Measurements from ENCODE around the gene WDR93.
A peak's percentile ranks its signal among the peaks of the same experiment; 100 is the strongest.
"Not testable (repeated sequence)": the region's sequence is repeated elsewhere in the genome, so short reads cannot be mapped to it uniquely, and the experiment has no call there.

WDR93 gene

DNA sequence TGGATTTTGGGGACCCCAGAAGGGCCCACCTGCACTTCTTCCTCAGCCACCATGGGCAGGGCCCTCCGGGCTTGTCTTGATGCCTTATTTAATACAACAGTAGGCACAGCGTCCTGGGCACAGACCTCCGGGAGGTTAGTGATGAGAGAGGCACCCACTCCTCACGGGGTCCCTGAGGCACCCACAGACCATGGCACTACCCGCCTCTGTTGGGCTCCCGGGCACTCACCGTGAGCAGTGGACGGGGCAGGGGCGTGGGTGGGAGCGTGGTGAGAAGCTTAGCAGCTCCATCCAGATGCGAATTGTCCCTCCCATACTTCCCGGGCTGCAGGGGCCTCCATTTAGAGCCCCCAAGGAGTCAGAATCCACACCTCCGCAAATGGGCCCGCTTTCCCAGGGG is 85.2 kb downstream of the WDR93 start:
- DNase-seq, result no peak

DNA sequence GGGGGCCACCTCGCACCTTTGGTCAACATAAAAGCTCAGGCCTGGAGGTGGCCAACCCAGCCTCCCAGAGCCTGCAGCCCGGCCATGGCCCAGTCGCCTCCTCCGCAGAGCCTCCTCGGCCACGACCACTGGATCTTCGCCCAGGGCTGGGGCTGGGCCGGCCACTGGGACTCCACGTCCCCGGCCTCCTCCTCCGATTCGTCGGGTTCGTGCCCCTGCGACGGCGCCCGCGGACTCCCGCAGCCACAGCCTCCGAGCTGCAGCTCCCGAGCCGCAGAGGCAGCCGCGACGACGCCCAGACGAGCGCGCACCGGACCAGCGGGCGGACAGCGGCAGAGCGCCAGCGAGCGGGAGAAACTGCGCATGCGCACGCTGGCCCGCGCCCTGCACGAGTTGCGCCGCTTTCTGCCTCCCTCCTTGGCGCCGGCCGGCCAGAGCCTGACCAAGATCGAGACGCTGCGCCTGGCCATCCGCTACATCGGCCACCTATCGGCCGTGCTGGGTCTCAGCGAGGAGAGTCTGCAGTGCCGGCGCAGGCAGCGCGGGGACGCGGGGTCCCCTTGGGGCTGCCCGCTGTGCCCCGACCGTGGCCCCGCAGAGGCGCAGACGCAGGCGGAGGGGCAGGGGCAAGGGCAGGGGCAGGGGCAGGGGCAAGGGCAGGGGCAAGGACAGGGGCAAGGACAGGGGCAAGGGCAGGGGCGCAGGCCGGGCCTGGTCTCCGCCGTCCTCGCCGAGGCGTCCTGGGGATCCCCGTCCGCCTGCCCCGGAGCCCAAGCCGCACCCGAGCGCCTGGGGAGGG is 85.9 kb downstream of the WDR93 start, which contains the start of gene MESP2:
Gene MESP2 (plus strand): TSS at position 59 of the 799 bp plus-strand sequence. CDS start 26 bp downstream, at position 85.
- DNase-seq, result peak; percentile 91

DNA sequence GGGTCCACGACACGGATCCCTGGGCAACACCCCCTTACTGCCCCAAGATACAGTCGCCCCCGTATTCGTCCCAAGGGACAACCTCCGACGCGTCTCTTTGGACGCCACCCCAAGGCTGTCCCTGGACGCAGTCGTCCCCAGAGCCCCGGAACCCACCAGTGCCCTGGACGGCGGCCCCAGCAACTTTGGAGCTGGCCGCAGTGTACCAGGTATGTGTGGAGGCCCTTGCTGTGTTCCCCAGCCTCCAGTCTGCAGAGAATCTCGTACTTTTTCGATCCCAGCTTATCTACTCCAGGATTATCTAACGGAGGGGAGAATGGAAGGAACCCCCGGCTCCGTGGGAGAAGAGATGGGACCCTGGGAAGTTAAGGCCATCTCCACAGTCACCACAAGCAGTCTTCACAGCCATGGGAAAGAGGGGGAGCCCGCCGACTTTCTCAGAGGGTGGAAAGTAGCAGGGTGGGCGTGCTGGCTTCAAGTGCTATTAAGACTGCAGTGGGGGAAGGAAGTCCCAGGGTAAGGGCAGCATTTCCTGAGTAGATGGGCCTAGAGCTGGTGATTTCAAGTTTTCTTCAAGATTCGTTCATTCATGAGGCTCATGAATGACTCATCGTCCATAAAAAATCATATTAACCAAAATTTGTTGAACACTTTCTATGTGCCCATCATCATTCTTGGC is 86.6 kb downstream of the WDR93 start:
- no peak for DNase-seq

DNA sequence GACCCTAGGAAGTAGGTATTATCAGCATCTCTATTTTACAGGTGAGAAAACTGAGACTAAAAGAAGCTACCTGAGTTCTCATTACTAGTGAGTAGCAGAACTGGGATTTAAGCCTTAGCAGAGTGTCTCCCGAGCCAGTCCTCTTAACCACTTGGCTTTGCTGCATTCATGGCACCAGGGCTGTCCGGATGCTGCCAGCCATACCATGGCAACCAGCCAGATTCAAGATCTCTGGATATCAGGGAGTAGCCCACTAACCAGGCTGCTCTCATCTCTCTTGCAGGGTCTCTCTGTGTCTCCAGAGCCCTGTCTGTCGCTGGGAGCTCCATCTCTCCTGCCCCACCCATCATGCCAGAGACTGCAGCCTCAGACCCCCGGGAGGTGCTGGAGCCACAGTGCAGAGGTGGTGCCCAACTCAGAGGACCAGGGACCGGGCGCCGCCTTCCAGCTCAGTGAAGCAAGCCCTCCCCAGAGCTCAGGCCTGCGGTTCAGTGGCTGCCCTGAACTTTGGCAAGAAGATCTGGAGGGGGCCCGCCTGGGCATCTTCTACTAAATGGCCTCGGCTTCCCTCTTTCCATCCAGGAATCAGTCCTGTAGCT is 87.3 kb downstream of the WDR93 start:
- no peak for DNase-seq

DNA sequence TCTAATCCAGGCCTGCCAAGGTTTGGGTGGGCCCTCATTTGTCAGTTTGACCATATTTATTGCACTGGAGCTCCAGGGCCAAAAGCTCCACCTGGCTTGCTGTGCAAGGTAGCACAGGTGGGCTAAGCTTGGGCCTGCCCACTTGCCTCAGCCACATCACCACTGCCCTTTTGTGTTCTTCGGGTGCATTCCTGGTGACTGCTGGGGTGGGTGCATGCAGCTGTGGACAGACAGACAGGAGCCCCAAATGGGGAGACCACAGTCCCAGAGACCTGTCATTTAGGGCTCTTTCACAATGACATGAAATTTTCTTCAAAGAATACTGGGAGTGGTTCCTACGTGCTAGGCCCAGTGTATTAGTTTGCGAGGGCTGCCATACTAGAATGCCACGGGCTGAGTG is 88.2 kb downstream of the WDR93 start:
- no peak for DNase-seq

DNA sequence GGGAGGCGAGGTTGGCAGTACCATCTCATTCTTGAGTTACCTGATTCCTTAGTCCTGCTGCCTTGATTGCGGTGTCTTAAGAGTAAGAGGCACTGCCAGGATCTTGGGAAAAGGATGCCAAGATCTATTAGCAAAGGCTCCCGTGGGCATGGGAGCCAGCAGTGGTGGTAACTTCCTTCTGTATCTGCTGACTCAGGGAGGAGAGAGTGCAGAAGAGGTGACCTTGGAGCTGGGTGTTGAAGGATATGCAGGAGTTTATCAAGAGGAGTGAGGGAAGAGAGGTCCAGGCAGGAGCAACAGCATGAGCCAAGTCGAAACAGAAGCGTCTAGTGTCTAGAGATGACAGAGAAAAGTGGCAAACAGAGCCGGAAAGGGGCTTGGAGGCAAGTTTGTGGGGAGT is 90.0 kb downstream of the WDR93 start:
- peak; percentile 20 for DNase-seq

DNA sequence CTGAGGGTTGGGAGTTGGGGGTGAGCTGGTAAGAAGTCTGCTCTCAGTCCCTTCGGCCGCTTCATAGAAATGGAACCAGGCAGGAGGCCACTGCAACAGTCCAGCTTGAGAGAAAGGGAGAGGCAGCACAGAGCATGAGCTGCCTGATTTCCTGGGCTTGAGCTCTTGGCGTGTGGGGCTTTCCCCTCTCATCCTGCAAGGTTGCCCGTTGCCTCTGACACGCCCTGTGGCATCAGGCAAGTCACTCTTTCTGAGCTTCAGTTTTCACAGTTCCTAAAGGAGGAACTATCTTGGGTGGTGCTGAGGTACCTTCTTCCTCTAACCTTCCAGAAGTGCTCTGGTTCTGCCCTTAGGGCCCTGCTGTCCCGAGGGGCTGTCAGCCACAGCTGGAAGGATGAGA is 90.4 kb downstream of the WDR93 start:
- peak; percentile 88 for DNase-seq

DNA sequence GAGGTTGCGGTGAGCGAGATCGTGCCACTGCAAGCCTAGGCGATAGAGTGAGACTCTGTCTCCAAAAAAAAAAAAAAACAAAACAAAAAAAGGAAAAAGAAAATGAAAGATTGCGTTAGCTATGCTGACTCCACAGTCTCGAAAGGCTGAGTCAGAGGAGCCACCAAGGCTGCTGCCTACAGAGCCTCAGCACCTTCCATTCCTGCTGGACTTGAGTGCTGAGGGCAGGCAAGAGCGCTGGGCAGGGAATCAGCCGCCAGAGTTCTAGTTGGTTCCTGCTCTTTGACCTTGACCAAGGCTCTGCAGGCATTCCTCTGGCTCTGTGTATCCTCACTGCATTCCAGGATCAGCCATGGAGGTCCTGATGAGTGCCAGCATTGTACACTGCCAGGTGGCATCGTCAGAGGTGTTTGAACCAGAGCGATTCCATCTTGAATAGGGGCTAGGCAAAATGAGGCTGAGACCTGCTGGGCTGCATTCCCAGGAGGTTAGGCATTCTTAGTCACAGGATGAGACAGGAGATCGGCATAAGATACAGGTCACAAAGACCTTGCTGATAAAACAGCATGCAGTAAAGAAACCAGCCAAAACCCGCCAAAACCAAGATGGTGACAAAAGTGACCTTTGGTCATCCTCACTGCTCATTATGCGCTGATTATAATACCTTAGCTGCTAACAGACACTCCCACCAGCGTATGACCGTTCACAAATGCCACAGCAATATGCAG is 91.4 kb downstream of the WDR93 start:
- DNase-seq, result peak; percentile 94

DNA sequence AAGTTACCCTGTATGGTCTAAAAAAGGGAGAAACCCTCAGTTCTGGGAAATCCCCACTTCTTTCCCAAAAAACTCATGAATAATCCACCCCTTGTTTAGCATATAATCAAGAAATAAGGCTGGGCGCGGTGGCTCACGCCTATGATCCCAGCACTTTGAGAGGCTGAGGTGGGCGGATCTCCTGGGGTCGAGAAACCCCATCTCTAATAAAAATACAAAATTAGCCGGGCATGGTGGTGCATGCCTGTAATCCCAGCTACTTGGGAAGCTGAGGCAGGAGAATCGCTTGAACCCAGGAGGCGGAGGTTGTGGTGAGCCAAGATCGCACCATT is 92.0 kb downstream of the WDR93 start:
- not testable (repeated sequence) for DNase-seq

DNA sequence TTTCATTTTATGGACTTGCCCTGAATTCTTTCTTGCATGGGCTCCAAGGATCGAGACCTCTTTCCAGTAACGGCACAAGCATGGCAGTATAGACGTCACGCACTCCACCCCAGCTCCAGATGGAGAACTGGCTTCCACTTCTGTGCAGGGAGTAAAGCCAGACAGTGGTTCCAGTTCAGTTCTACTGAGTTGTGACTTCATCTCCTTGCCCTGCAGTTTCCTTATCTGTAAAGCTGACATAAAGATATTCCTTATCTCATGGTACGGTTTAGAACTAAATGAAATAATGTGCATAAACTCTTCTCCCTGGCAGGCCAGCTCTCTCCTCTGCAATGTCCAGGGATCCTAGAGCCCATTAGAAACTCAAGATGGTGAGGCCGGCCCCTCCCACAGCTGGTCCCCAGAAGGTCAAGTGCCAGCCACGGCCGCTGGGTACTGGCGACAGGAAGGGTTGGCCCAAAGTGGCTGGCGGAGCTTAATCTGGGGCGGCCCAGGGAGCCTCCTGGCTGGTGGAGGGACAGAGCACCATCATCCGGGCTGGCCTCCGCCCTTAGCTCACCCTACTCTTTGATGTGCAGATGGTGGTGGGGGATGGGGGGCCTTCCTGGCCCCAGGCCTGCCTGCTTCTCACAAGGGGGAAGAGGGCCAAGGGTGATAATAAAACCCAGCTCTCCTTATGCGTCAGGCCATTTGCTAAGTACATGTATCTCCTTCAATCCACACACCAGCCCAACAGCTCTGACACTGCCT is 92.7 kb downstream of the WDR93 start:
- DNase-seq, result no peak

DNA sequence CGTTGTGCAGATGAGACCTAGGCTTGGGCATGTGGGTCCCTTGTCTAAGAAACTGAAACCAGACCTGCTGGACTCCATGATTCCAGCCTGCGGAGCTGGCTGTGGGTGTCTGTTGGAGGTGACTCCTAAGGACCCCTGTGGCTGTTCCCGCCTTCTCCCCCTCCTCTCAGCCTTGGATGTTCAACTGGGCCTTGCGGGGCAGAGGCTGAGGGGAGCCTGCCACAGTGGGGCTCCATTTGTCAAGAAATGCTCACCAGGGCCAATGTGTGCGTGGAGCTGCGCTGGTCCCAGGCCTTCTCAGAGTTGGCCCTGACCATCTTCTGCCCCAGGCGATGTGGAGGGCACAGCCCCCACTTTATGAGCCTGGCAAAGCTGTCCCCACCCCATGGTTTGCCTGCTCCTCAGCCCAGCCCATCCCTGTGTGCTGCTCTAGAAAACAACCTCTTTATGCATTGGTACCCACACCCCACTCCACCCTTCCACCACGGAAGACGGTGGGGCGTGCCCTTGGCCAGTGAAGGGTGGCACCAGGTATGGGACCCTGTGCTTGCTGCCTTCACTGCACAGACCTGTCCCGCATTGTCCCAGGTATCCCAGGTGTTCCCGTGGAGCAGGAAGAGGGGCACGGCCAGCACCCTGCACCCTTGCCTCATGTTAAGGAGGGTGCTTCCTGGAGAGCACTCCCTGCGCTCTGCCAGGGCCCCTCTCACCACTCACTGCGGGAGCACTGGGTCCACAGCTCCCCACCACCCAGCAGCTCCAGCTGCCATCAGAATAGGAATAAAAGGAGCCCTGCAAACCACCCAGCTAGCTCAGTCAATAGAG is 93.5 kb downstream of the WDR93 start:
- no peak for DNase-seq

DNA sequence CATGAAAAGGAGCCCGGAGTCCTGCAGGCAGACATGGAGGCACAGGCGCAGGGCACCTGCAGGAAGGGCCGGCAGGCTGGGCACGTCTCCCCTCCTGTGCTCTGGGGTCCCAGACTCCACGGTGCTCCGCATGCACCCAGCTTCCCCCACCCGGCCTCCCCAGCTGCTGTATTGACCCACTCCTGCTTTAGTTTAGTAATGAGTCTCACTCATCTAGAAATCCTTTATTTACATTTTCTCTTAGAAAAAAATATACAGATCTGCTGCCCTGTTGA is 94.0 kb downstream of the WDR93 start:
- no peak for DNase-seq

DNA sequence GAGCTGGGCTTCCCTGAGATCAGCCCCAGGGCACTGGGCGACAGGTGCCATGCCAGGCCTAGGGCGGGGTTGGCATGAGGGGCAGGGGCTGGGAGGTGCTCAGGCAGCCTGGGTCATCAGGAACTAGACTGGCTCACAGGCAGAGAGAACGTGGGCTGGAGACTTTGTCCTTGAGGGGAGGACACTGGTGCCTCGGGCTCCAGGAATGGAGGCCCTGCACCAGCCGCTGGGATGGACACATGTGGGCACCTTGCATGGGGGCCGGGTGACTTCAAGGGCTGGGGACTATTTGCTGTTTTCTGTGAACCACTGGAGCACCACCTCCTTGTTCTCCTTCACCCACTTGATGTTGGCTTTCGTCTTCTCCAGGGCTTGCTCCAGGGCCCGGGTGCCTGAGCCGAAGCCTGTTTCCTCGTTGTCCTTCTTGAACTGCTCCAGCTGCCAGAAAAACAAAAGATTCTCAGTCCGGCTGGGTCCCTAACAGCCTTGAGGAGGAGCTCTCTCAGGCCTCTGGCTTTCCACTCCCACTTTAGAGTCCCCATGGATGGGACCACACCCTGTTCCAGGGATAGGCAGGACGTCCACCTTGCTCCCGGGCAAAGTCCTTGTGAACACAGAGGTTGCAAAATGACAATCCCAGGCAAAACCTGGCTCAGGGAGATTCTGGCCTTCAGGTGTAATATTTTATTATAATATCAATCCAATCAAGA is 94.6 kb downstream of the WDR93 start:
- no peak for DNase-seq

DNA sequence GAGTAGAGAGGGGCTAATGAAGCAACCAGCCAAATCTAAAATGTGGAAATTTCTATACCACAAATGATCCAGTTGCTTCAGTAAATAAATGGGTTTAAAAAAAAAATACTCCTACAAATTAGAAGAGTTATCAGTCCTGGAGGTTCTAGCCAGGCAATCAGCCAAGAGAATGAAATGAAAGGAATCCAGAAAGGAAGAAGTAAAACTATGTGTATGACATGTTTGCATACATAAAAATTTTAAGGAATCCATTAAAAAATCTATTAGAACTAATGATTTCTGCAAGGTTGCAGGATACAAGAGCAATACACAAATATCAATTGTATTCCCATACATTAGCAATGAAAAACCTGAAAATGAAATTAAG is 95.1 kb downstream of the WDR93 start:
- DNase-seq, result no peak

DNA sequence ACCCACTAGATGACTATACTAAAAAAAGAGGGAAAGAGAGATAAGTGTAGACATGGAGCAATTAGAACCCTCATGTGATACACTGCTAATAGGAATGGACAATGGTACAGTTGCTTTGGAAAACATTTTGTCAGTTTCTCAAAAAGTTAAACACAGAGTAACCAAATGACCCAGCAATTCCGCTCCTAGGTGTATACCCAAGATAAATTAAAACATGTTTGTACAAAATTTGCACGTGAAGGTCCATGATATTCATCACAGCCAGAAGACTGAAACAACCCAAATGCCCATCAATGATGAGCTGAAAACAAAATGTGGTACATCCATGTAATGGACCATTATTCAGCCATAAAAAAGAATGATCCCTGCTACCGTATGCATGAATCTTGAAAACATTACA is 97.3 kb downstream of the WDR93 start:
- no peak for DNase-seq

DNA sequence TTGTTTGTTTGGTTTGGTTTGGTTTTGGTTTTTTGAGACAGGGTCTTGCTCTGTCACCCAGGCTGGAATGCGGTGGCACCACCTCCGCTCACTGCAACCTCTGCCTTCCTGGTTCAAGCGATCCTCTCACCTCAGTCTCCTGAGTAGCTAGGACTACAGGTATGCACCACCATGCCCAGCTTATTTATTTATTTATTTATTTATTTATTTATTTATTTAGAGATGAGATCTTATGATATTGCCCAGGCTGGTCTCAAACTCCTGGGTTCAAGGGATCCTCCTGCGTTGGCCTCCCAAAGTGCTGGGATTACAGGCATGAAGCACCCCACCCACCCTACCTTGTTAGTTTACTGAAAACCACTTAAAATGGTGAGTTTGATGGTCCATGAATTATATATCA is 98.0 kb downstream of the WDR93 start:
- not testable (repeated sequence) for DNase-seq

DNA sequence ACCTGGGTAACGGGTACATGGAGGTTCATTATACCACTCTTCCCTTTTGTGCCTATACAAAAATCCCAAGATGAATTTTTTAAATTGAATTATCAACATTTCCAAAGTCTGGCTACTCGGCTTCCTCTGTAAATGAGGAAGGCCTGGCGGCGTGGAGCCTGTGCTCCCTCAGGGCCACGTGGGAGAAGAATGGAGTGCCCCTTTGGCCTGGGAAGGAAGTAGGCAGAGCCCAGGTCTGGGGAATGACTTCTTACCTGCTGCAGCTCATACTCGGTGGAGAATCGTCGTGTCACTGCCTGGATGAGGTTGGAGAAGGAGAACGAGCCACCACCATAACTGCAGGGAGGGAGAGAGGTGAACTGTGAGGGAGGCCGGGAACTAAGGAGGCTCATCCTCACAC is 99.6 kb downstream of the WDR93 start:
- no peak for DNase-seq

DNA sequence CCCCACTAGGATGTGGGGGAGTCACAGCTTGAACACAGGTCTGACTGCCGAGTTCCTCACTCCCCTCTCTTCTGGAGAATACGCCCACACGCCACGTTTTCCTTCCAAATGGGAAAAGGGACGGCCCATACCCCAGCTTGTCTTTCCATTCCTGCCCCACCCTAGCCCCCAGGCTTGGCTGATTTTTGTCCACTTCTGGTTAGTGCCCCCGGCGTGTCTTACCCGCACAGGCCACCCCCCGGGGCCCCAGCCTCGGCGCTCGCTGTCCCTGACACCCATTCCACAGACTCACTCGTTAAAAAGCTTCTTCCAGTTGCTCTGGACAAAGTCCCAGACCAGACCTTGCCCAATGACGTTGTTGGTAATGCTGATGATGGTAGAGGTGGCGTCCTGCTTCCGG is 100.0 kb downstream of the WDR93 start:
- no peak for DNase-seq

DNA sequence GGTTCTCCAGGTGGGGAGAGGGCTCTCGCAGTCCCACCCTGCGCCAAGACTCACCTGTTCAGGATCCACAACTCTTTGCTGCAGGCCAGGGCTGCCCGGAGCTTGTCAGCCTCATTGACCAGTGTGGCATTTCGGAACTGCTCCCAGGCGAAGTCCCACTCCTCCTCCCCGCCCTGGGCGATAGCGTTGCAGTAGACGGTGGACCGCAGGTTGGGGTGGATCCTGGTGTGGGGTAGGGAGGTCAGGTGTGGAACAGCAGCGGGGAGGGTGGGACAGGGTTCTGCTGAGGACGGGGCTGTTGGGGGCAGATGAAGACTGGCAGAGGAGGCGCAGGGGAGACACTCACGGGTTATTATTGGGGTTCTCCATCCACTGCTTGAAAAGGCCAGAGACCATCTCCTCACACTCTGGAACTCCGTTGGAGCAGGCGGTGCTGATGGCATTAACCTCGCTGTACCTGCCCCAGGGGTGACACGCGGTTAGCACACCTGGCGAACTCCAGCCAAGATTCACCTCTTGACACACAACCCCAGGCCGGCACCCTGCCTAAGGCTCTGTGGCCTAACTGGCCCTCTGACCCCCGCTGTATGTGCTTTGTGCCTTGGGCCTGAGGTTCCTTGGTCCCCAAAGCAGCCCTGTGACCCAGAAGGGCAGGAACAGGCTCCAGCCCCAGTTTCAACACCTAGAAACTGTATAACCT is 101.6 kb downstream of the WDR93 start:
- no peak for DNase-seq
